Left ventricle myocardium inferior (tissue), 1 donor: ENCODE measurements around the gene ABLIM2. TPM values are rescaled to one million over a fixed set of nuclear protein-coding genes. Genes with fewer than 3 reads are reported as not detected.
A peak's percentile ranks its signal among the peaks of the same experiment; 100 is the strongest.

ENCODE experiments used
- DNase-seq: peaks from one replicate; pipeline ENCODE4 v3.0.0-alpha.2; 2020
- H3K27ac ChIP-seq: fragments of 200-600 bp; replicated peaks from 2 replicates; pipeline ENCODE4 v1.8.0; 2021
- H3K27me3 ChIP-seq: fragments of 200-600 bp; 2 replicates; pipeline ENCODE4 v1.8.0; 2021; ENCODE audit warnings: low read depth
- H3K36me3 ChIP-seq: fragments of 200-600 bp; 2 replicates; pipeline ENCODE4 v1.8.0; 2021
- H3K4me1 ChIP-seq: fragments of 200-600 bp; 2 replicates; pipeline ENCODE4 v1.8.0; 2021
- H3K4me3 ChIP-seq: fragments of 200-600 bp; 2 replicates; pipeline ENCODE4 v1.8.0; 2021; ENCODE audit warnings: mild to moderate bottlenecking, moderate library complexity
- H3K9me3 ChIP-seq: fragments of 200-600 bp; replicated peaks from 2 replicates; pipeline ENCODE4 v1.8.0; 2021
- CTCF ChIP-seq: fragments of 200-600 bp; IDR thresholded peaks from 2 replicates; pipeline ENCODE4 v1.8.0; 2021; ENCODE audit warnings: antibody characterized with exemption, mild to moderate bottlenecking, borderline replicate concordance
- intact Hi-C: fragments of 100-400 bp; cut with micrococcal nuclease; formaldehyde crosslinking; loops from one replicate; pipeline ENCODE4 v1.11.0; 2022
- total RNA-seq: library from RNA; stranded (reverse); fragmentation: NEBNext Ultra II Directional; extraction: Animal tissue kit (Norgen Biotek cat#: 25700); gene quantifications from one replicate; pipeline ENCODE4 v1.2.1, GENCODE V29; 2021
- donor health status: DM: no; HTN: yes; CAD: no; lungs with severe emphysema.

Gene ABLIM2
- total RNA-seq, 1 donor from 2014 or later = 43.5 TPM

- Histone ChIP-seq H3K27me3 (peaks cover 7% of the 10 kb centered on the region), H3K4me3 (no peak overlapping the region), H3K4me1 (peaks cover 27% of the 10 kb centered on the region), H3K27ac (no peak overlapping the region), H3K9me3 (no peaks in the 10 kb centered on the region), H3K36me3 (no peaks in the 10 kb centered on the region)
- intact Hi-C loops = no loop called here
- TF ChIP-seq CTCF = no peak
- DNase-seq = no peak
Observed at GRCh38 chr4:8102076-8102355, 56.6 kb downstream of the ABLIM2 start.

GRCh38 chr4:8101213-8102075 is 57.2 kb downstream of the ABLIM2 start:
- no peaks in the 10 kb centered on the region for H3K9me3 ChIP-seq
- intact Hi-C loops = no loop called here
- DNase-seq = peak; percentile 36
- no peak overlapping the region for H3K4me3 ChIP-seq
- TF ChIP-seq CTCF = no peak
- no peak overlapping the region for H3K27ac ChIP-seq
- H3K27me3 ChIP-seq = peaks cover 7% of the 10 kb centered on the region
- H3K36me3 ChIP-seq = no peaks in the 10 kb centered on the region
- peaks cover 27% of the 10 kb centered on the region for H3K4me1 ChIP-seq

DNA sequence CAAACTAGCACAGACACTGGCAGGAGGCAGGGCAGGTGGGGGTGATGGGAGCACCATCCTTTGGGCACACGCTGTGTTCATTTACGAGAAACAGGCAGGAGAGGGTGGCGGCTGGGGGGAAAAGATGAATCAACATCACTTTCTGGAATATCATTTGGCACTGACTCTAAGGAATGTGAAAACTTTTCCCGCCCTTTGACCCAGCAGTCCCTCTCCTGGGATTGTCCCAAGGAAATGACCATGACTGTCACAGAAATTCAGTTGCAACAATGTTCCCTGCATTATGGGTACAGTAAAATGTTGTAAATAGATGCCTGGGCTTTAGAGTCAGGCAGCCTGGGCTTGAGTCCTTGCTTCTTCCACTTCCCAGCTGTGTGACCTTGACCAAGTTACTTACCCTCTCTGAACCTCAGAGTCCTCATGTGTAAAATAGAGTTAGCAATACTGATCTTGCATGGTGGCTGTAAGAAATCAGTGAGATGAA is 58.6 kb downstream of the ABLIM2 start:
- DNase-seq = no peak
- Histone ChIP-seq H3K4me1 (peaks cover 27% of the 10 kb centered on the region), H3K36me3 (peaks cover 9% of the 10 kb centered on the region), H3K4me3 (no peak overlapping the region), H3K9me3 (no peaks in the 10 kb centered on the region), H3K27me3 (peaks cover 7% of the 10 kb centered on the region), H3K27ac (peak overlapping the region; percentile 11)
- TF ChIP-seq CTCF = no peak
- intact Hi-C loops = no loop called here

DNA sequence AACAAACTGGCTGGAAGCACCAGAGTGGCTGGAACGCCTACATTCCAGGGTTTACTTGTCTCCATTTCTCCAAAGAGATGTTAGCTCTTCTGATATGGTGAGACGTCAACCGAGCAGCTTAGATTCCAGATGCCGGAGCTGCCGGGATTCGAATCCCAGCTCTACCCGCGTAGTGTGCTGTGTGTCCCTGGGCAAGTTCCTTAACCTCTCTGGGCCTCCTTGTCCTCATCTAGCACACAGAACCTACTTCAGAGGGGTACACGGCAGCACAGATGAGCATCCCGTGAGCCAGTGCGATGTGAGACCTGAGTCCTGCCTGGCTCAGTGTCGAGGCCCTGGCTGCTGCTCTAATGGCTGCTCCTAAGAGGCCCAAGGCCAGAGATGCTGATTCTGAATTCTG is 60.1 kb downstream of the ABLIM2 start:
- H3K36me3 ChIP-seq = peaks cover 9% of the 10 kb centered on the region
- H3K27me3 ChIP-seq = no peaks in the 10 kb centered on the region
- H3K27ac ChIP-seq = no peak overlapping the region
- no peak for TF ChIP-seq CTCF
- no peak for DNase-seq
- H3K4me3 ChIP-seq = no peak overlapping the region
- peaks cover 27% of the 10 kb centered on the region for H3K4me1 ChIP-seq
- intact Hi-C loops = no loop called here
- H3K9me3 ChIP-seq = peaks cover 15% of the 10 kb centered on the region

DNA sequence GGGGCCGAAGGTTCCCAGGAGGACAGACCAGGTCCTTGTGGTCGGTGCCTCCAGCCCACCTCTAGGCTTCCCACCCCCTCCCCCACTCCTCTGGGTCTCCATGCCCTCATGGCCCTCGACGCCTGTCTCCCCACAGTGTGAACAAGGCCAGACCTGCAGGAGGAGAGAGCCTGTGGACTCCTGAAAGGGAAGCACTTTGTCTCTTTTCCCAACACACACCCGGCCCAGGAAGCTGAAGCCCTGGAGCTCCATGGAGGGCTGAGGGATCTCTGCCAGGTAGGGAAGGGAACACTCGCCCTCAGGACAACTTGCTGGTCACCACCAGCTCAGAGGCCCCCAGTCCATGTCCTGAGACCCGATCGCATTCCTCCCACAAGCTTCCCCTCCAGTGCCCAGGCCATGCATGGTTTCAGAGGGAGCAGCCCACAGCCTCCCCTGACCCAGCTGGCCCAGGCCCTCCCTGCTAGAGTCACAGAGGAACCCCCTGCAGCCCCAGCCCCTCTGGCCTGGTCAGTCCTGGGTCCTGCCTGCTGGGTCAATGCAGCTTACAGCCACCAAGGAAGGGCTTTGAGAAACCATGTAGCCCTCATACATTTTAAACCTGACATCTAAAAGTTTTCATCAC is 60.8 kb downstream of the ABLIM2 start:
- Histone ChIP-seq H3K9me3 (peaks cover 21% of the 10 kb centered on the region), H3K4me3 (no peak overlapping the region), H3K27me3 (no peaks in the 10 kb centered on the region), H3K27ac (no peak overlapping the region), H3K4me1 (peaks cover 27% of the 10 kb centered on the region), H3K36me3 (peaks cover 9% of the 10 kb centered on the region)
- no peak for TF ChIP-seq CTCF
- no peak for DNase-seq
- intact Hi-C loops = no loop called here
